IPS DF 4.7 (cell line): Measurements from ENCODE around the gene DYRK4.
A peak's percentile ranks its signal among the peaks of the same experiment; 100 is the strongest.

Experiments used
- DNase-seq: peaks from one replicate; pipeline ENCODE4 v3.0.0-alpha.2; 2013; ENCODE audit warnings: low spot score; ENCODE audit errors: extremely low read depth

DYRK4 gene

DNA sequence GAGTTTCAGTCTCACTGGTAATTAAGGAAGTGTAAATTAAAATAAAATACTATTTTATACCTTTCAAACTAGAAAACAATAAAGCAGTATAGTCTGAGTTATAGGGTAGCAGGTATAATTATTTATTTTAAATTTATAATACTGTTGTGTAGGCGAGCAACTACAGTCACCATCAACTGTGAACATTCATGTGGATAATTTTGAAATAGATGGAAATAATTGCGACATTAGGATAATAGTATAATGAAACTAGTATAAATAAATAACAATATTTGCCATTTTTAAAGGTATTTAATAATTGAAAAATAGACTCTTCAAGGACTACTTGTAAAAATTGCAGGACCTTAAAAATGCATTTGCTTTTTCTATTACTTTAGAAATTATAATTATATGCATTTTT is 3.8 kb upstream of the DYRK4 start:
- DNase-seq: no peak

DNA sequence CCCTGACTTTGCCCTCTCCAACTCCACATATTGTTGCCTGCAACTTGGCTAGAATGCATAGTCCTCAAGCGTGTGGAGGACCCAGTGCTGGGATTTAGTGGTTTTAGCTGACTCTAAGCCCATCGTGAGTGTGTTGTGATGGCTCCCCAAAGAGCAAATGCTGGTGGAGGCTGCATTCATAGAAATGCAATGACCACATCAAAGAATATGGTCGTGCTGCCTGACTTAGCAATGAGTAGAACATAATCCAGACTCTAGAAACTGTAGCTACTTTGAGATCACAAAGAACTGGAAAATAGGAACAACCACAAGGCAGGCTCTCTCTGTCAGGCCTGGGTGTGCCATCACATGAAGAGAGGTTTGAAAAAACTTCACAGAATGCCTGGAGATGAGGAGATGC is 1.3 kb downstream of the DYRK4 start:
- DNase-seq: no peak

DNA sequence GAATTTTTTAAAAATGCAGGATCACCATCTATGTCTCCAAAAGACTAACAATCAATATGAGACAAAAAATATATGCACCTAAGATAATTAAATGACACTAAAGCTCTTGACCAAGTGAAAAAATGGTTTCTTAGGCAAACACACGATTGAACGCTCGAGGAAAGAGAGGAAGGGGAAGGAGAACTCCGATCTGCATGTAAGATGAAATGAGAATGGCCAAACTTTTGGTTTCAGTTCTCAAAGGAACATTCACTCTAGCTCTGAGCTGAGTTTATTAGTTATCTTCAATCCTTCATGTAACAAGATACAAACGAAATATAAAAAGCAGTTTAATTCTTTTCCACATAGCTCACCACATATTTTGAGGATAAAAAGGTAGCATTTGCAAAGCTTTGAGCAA is 2.8 kb downstream of the DYRK4 start:
- DNase-seq: no peak

DNA sequence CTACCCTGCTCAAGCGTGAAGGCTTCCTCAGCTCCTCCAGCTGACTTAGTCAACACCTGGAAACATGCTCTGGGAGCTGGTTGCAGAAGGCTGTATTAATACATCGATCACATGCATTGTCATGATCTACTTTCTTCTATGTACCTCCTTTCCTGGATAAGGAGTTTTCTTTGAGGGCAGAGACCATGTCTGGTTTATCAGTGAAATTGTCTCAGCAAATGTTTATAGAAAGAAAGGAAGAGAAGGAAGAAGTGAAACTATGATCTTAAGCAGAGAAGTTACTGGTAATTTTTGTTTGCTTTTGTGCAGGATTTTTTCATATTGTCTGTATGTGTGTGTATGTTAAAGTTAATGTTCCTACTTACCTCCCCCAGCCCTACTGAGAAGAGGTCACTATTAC is 4.5 kb downstream of the DYRK4 start:
- DNase-seq: no peak

DNA sequence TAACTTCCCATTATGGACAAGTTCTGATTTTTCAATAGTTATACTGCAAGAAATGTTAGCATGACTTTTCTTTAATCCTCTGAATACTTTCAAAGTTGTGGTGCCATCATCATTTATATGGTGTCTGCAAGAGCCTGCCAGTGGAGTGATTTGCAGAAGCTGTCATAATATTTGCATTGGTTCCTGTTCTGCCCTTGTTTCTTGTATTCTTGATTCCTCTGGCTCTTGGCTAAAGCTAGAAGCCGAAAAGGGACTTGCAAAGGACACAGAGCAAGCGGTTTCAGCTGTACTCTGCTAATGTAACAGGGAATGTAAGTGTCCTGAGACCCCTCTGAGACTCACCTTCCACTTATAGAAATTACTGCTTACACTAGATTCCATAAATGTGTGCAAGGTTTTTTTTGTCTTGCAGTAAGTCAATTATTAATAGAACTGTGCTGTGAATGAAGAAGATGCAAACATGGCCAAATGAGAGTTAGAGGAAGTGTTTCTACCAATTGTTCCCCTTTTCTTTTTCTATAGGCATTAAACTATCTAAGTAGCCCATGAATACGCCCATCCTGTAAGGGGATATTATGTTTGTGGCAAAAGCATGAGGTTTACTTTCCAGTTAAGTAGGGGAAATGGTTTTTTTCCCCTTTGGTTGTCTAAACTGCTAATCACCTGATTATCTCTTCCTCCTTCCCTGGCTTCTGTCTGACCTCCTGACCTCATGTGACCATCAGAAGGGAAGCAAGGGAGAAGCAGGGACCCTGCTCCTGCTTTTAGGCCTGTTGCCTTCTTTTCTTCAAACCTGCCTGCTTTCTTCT is 5.3 kb downstream of the DYRK4 start:
- no peak for DNase-seq

DNA sequence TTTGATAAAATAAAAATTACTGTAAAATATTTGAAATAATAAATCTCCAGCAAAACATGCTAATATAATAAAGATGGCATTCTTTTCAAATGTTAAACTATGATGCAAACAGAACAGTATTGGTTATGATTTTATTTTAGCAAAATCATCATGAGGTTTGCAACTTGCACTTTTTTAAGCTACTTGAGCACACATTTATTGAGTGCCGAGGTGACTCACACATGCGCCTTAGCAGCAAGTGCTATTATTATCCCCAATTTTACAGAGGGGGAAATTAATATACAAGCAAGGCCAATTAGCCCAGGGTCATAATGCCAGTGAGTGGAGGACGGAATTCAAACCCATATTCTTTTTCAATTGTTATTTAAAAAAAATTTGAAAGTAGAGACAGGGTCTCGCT is 7.3 kb downstream of the DYRK4 start:
- DNase-seq: no peak

DNA sequence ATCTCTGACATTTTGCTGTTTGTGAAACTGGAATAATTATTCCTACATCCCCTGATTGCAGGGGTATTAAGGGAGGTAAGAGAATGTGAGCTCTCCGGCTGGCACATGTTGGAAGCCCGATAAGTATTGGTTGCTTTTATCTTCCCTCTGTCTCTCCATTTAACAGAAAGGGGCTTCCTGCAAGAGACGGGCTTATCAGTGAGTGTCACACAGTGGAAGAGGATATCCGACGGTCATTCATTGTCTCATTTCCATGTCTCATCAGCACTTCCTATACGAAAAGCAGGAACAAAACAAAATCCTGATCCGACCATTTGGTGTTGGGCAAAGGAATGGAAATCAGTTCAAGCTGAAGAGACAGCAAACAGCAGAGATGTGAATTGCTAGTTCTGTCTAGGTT is 10.7 kb downstream of the DYRK4 start:
- no peak for DNase-seq

DNA sequence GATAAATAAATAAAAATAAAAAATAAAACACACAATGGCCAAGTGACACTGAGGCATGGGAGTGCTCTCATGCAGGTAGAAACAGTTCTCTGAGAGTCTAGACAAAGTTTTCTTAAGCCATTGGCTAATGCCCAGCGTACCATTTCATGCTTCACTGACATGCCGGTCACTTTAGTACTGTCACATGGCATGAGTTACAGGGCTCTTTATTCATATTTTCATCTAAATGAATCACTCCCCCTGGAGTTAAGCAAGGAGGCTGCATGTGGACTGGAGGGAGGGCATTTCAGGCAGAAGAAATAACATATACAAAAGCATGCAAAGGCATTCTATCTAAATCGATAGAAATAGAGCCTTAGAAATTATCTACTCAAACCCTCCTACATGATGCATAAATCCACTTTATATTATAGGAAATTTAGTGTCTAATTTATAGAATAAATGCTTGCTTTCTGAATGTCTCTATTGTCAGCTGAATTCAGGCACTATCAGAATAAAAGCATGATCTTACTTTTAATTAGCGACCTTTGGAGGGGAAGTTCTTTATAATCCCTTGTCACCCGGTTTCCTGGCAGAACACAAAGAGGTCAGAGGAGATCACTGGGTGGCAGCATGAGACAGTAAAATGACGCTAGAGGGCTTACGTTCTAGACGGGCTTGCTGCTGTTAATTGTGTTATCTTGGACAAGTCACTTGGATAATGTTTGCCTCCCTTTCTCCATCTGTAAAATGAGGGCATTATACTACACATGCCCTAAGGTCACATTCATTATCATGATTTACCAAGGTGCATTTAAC is 17.5 kb downstream of the DYRK4 start:
- no peak for DNase-seq

DNA sequence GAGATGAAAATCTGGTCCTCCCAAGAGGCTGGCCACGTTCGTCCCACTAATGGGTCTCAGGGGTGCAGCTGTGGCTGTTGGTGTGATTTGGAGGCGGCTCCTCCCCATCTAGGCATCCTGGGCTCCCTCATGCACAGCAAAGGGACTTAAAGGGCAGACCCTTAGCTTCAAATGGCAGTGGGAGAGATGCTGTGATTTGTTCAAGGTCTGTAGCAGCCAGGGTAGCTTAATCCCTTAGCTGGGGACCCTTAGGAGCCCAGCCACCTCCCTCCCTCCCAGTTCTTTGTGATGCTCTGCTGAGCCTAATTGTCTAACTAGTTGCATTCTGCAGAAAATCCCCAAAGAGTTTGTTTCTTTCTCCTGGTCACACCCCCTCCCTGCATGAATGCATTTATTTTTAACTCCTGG is 18.3 kb downstream of the DYRK4 start:
- no peak for DNase-seq

DNA sequence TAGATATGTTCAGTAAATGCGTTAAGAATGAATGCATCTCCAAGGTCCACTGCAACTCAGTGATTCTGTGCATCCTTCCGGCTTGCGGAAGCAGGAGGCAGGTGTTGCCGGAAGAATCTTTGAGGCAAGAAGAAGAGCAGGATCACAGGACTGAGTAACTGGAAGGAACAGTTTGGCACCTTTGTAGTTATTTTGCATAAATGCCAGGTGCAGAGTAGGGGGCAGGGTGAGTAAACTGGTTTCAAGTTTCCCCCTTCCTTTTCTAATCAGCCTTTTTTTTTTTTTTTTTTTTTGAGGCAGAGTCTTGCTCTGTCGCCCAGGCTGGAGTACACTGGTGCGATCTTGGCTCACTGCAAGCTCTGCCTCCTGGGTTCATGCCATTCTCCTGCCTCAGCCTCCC is 22.3 kb downstream of the DYRK4 start:
- no peak for DNase-seq

DNA sequence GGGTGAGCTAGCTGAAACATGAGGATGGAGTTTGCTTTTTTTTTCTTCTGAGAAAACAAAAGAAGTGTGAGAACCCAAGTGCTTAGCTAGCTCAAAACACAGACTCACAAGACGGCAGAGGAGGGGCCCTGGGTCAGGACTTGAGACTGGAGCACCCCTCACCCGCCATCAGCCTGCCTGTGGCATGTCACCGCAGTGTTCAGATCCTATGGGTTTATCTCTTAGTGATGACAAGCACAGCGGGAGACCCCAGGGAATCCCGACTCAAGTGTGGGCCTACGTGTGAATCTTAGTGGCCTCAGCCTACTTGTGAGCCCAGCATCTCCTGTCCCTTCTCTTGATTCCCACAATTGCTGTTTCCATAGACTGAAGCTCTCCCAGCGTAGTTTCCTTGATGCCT is 22.9 kb downstream of the DYRK4 start:
- DNase-seq: no peak

DNA sequence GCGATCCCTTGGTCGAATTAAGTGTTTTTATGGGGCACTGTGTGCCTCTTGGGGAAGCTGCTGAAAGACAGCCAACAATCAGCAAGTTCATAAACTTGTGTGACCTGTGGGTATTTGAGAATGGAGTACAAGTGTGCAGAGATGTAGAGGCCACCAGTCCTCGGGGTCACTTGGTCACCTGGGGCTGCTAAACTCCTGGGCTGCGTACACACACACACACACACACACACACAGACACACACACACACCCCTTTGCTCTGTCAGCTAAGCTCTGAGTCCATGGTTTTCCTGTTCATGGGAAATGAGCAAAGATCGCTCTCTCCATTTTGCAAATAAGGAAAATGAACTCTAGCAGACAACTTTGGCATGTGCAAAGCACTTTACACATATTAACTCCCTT is 24.5 kb downstream of the DYRK4 start:
- DNase-seq: no peak

DNA sequence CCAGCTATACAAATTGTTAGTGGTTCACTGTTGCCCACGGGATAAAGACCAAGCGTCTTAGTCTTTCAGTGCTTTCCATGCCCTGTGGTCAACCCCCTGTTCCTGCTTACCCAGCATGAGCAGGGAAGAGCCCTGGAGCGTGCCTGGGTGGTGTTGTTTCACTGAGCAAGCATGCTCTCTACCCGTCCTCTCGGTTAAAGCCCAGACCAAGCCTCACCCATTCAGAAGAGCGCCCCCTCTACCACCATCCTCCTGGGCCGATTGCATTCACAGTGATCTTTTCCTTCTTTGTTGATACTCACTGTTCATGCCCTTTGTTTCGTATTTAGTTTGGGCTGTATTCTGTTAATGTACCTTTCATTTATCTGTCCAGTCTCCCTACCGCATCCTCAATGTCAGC is 25.1 kb downstream of the DYRK4 start:
- DNase-seq: peak; percentile 36

DNA sequence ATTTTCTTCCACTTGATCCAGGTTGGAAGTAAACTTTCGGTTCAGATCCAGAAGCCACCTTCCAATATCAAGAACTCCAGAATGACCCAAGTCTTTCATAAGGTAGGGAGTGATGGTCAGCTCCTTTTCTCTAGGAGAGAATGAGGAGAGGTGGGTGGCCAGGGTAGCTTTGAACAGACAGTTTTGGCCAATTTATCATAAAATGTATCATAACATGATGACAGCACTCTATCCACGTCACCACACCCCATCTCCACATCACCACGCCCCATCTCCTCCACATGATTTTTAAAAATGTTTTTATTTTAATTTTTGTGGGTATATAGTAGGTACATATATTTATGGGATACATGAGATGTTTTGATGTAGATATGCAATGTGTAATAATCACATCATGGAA is 26.9 kb downstream of the DYRK4 start:
- no peak for DNase-seq

DNA sequence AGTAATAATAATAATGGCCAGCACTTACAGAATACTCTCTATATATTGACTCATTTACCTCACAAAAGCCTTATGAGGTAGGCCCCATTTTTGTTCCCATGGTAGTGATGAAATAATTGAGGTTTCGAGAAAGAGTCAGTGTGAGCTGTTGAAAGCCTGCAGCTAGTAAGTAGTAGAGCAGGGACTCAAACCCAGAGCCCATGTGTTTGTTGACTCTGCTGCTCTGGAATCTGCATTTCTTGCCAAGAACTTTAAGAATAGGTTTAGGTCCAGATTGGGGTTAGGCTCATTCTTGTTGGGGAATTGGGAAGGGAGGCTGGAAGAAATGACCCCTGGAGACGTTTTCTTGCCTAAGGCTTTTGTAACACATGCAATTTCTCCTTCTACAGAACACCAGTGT is 27.9 kb downstream of the DYRK4 start:
- DNase-seq: no peak

DNA sequence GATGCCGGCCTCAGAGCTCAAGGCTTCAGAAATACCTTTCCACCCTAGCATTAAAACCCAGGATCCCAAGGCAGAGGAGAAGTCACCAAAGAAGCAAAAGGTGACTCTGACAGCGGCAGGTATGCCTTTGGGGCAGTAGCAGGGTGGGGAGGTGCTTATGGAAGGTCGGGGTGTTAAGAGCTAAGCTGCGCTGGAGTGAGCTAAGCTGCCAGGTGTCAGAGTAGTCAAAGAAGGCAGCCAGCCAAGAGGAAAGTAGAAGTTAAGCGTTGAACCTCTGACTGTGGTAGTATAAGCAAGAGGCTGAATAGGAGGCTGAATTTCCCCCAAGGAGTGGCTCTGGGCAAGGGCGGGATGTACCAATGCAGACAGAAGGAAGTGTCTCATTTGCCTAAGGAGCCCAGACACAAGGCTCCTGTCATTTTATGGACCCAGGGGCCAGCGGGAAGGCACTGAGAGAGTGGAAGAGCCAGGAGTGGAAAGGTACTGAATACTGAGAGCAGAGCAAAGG is 29.2 kb downstream of the DYRK4 start:
- no peak for DNase-seq

DNA sequence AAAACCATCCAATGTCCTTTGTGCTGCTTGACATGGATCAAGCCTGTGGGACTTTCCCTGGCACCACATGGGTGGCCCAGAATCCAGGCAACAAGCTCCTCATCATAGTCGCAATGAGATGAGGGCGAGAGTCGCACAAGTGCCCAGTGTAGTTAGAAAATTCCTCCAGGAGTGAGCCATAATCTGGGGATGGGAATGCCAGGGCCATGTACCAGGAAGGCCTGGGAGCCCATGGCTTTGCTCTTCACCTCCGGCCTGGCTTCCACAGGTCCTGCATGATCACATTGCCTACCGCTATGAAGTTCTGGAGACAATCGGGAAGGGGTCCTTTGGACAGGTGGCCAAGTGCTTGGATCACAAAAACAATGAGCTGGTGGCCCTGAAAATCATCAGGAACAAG is 33.9 kb downstream of the DYRK4 start:
- DNase-seq: no peak

DNA sequence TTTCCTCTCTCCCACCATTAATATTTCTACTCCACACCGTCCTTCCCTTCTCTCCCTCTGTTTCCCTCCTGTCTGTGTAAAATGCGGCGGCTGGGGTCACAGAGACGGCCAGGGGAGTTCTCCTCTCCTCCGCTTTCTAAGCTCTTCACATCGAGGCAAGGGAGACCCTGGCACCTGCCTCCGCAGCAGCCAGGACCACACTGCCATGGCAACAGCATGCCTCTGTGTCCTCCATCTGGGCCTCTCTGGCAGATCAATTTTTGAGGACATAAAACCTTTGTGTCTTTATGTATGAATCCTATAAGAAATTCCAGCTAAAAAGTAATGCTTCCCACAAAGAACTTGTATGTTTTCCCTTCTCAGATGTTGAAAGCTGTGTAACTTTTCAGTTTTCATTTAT is 41.4 kb downstream of the DYRK4 start:
- no peak for DNase-seq

DNA sequence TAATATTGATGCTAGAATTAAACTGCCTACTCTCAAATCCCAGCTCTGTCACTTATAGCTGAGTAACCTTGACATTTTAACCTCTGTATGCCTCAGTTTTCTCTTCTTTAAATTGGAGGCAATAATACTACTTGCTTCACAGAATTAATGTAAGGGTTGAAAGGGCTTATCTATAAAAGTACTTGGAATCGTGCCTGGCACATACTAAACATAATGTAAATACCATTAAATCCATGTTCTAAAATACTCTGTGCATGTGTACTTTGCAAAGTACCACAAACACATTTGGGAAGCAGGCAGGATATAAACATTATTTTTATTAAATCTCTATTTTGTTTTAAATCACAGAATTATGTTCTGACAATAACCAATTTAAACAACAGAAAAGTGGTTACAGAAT is 41.9 kb downstream of the DYRK4 start:
- no peak for DNase-seq

DNA sequence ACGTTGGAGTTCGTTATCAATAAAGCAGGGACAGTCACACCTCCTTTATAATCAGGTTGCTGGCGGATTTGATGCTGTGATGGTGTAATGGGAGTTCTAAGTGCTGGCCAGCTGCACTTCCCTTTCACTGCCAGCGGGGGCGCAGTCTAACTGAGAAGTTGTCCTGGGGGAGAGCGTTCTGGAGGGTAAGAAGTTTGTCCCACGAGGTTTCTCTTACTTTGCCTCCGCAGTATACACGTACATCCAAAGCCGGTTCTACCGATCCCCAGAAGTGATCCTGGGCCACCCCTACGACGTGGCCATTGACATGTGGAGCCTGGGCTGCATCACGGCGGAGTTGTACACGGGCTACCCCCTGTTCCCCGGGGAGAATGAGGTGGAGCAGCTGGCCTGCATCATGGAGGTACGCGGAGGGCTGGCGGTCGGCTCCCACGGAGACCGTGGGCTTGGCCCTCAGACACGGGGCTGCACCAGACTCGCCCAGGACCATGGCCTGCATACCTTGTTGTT is 42.7 kb downstream of the DYRK4 start:
- peak; percentile 66 for DNase-seq

DNA sequence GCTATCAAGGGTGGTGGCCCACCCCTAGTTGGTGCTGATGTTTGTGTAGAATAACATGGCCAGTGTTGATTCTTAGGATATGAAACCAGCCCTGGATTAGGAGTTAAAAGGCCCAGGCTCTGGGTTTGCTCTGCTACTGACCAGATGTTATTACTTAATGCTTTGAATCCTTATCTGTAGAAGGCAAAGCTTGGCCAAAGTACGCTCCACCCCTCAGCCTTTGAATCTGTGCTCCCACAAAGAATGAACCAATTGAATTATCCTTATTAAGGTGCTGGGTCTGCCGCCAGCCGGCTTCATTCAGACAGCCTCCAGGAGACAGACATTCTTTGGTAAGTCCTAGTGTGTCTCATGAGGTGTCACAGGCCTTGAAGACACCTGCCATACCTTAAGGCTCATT is 45.0 kb downstream of the DYRK4 start:
- DNase-seq: no peak

DNA sequence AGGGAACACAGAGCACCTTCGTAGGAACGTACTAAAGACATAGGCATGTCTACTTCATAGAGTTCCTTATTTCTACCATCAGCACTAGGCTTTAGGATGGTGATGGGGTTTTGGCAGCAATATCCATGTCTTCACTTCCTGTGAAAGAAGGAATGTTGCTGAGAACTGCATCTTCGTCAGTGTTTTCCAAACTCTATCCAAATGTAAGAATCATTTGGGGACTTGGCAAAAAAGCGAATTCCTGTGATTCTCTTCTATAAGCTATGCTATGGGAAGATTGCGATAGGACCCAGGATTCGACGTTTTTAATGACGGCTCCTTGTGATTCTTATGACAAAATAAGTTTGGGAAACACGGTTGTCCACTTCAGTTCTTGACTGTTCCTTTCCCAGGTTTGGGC is 47.1 kb downstream of the DYRK4 start:
- DNase-seq: no peak

DNA sequence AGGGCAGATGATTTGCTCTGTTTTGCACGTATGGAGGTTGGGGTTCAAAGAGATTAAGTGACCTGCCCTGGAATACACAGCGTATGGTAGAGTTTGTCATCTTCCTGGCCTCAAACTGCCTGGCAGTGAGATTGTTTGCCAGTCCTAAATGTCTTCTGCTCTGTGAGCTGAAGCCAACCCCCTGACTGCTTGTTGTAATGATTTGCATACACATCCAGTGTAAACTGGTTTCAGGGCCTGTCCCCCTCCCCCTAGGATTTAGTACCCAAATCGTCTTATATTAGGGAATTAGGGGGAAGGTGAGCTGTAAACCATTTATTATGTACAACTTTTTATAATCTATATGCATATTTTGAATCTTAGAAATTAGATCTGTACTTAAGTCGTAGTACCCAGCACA is 48.5 kb downstream of the DYRK4 start:
- no peak for DNase-seq
